ENCODE data around the gene ZNF43. TPM values are rescaled to one million over a fixed set of nuclear protein-coding genes. Genes with fewer than 3 reads are reported as not detected.
A peak's percentile ranks its signal among the peaks of the same experiment; 100 is the strongest.

Gene ZNF43
- total and polyA plus RNA-seq, 2 of the 13 experiments (the other 11 are each of a cell fraction or from before 2014, with no cell fraction given), result 2.9 to 8.5 TPM

DNA sequence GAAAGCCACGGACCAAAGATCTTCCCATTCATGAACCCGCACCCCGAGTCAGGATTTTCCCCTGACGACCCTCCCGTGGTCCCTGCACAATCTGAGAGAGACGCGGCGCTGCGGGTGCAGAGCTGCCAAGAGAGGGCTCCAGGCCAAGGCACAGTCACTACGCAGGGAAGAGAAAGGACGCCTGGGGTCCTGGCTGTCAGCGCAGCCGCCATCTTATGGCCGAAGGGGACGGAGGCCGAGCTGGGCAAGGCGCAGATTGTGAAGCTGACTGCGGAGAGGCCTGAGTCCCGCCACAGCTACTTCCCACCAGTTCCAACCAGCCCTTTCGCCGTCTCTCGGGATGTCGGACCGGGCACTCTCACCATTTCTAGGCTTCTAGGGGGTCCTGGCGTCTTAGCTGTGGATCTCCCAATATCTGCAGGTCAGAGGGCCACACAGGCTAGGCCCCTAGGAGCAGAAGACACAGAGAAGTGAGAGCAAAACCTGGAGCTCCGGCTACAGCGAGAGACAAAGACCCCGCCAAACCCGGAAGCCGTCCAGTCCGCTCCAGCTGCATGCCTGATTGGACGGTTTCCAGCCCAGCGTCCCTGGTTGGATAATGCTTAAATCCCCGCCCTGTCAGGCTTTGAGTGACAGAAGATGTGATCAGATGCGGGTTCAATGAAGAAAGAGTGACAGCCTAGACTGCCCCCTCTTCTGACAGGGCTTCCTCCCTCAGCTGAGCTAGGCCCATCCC, 68.7 kb downstream of the ZNF43 start, which contains the start of gene ZNF100 (continued):
- TF ChIP-seq, protein P1, sequence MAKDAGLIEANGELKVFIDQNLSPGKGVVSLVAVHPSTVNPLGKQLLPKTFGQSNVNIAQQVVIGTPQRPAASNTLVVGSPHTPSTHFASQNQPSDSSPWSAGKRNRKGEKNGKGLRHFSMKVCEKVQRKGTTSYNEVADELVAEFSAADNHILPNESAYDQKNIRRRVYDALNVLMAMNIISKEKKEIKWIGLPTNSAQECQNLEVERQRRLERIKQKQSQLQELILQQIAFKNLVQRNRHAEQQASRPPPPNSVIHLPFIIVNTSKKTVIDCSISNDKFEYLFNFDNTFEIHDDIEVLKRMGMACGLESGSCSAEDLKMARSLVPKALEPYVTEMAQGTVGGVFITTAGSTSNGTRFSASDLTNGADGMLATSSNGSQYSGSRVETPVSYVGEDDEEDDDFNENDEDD (CRISPR knock-in tag; IDR thresholded peaks at IDR 0.05; ENCODE audit: borderline replicate concordance), result peak; percentile 56; the same call in 1 of the 2 replicates
- TF ChIP-seq ZNF292 (CRISPR knock-in tag; IDR thresholded peaks at IDR 0.05; ENCODE audit: borderline replicate concordance, low read depth) (peak; percentile 88; the same call in 1 of the 2 replicates), HOXA5 (CRISPR knock-in tag; IDR thresholded peaks at IDR 0.05) (no peak), NFATC3 (CRISPR knock-in tag; IDR thresholded peaks at IDR 0.05) (no peak), FOXA3 (CRISPR knock-in tag; IDR thresholded peaks at IDR 0.05) (no peak; the same call in 1 of the 2 replicates), ZNF274 (CRISPR knock-in tag; IDR thresholded peaks at IDR 0.05) (no peak), ZFP41 (CRISPR knock-in tag; IDR thresholded peaks at IDR 0.05; ENCODE audit: borderline replicate concordance) (no peak), NPAS2 (CRISPR knock-in tag; IDR thresholded peaks at IDR 0.05; ENCODE audit: borderline replicate concordance) (no peak), ZNF562 (CRISPR knock-in tag; IDR thresholded peaks at IDR 0.05; ENCODE audit: borderline replicate concordance) (no peak), ZNF883 (CRISPR knock-in tag; IDR thresholded peaks at IDR 0.05; ENCODE audit: not compliant biosample characterization) (no peak), ERF (CRISPR knock-in tag; IDR thresholded peaks at IDR 0.05) (peak; percentile 47; the same call in 1 of the 2 replicates)
- TF ChIP-seq, protein P2, sequence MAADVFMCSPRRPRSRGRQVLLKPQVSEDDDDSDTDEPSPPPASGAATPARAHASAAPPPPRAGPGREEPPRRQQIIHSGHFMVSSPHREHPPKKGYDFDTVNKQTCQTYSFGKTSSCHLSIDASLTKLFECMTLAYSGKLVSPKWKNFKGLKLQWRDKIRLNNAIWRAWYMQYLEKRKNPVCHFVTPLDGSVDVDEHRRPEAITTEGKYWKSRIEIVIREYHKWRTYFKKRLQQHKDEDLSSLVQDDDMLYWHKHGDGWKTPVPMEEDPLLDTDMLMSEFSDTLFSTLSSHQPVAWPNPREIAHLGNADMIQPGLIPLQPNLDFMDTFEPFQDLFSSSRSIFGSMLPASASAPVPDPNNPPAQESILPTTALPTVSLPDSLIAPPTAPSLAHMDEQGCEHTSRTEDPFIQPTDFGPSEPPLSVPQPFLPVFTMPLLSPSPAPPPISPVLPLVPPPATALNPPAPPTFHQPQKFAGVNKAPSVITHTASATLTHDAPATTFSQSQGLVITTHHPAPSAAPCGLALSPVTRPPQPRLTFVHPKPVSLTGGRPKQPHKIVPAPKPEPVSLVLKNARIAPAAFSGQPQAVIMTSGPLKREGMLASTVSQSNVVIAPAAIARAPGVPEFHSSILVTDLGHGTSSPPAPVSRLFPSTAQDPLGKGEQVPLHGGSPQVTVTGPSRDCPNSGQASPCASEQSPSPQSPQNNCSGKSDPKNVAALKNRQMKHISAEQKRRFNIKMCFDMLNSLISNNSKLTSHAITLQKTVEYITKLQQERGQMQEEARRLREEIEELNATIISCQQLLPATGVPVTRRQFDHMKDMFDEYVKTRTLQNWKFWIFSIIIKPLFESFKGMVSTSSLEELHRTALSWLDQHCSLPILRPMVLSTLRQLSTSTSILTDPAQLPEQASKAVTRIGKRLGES (CRISPR knock-in tag; IDR thresholded peaks at IDR 0.05; ENCODE audit: borderline replicate concordance), result no peak
- TF ChIP-seq, protein P3, sequence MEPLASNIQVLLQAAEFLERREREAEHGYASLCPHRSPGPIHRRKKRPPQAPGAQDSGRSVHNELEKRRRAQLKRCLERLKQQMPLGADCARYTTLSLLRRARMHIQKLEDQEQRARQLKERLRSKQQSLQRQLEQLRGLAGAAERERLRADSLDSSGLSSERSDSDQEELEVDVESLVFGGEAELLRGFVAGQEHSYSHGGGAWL (CRISPR knock-in tag; IDR thresholded peaks at IDR 0.05), result no peak; the same call in 1 of the 2 replicates
- TF ChIP-seq, protein P4, sequence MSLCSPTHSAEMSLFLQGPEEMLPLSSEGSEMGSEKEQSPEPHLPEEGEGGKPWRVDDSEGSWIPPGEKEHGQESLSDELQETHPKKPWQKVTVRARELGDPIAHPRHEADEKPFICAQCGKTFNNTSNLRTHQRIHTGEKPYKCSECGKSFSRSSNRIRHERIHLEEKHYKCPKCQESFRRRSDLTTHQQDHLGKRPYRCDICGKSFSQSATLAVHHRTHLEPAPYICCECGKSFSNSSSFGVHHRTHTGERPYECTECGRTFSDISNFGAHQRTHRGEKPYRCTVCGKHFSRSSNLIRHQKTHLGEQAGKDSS (CRISPR knock-in tag; IDR thresholded peaks at IDR 0.05; ENCODE audit: borderline replicate concordance, low read depth), result no peak
- TF ChIP-seq, protein P5, sequence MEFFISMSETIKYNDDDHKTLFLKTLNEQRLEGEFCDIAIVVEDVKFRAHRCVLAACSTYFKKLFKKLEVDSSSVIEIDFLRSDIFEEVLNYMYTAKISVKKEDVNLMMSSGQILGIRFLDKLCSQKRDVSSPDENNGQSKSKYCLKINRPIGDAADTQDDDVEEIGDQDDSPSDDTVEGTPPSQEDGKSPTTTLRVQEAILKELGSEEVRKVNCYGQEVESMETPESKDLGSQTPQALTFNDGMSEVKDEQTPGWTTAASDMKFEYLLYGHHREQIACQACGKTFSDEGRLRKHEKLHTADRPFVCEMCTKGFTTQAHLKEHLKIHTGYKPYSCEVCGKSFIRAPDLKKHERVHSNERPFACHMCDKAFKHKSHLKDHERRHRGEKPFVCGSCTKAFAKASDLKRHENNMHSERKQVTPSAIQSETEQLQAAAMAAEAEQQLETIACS (CRISPR knock-in tag; IDR thresholded peaks at IDR 0.05), result no peak
- TF ChIP-seq, protein P6, sequence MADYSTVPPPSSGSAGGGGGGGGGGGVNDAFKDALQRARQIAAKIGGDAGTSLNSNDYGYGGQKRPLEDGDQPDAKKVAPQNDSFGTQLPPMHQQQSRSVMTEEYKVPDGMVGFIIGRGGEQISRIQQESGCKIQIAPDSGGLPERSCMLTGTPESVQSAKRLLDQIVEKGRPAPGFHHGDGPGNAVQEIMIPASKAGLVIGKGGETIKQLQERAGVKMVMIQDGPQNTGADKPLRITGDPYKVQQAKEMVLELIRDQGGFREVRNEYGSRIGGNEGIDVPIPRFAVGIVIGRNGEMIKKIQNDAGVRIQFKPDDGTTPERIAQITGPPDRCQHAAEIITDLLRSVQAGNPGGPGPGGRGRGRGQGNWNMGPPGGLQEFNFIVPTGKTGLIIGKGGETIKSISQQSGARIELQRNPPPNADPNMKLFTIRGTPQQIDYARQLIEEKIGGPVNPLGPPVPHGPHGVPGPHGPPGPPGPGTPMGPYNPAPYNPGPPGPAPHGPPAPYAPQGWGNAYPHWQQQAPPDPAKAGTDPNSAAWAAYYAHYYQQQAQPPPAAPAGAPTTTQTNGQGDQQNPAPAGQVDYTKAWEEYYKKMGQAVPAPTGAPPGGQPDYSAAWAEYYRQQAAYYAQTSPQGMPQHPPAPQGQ (CRISPR knock-in tag; IDR thresholded peaks at IDR 0.05; ENCODE audit: borderline replicate concordance), result no peak
- TF ChIP-seq, protein P7, sequence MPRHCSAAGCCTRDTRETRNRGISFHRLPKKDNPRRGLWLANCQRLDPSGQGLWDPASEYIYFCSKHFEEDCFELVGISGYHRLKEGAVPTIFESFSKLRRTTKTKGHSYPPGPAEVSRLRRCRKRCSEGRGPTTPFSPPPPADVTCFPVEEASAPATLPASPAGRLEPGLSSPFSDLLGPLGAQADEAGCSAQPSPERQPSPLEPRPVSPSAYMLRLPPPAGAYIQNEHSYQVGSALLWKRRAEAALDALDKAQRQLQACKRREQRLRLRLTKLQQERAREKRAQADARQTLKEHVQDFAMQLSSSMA (CRISPR knock-in tag; IDR thresholded peaks at IDR 0.05), result no peak
